Inferior parietal cortex (tissue), 1 donor: ENCODE results near the gene TCP11L1.
"Not testable (repeated sequence)": the region's sequence is repeated elsewhere in the genome, so short reads cannot be mapped to it uniquely, and the experiment has no call there.

ENCODE experiments used
- DNase-seq: peaks from one replicate; pipeline ENCODE4 v3.0.0-alpha.2; 2016; ENCODE audit errors: extremely low spot score

TCP11L1 gene

GRCh38 chr11:33065445-33066178, 26.2 kb downstream of the TCP11L1 start:
- DNase-seq = peak; percentile 50

- DNase-seq = no peak
Measured at GRCh38 chr11:33067294-33067693, 27.9 kb downstream of the TCP11L1 start.

- no peak for DNase-seq
Measured at GRCh38 chr11:33068611-33069340, 29.4 kb downstream of the TCP11L1 start.

- no peak for DNase-seq
Measured at GRCh38 chr11:33072465-33072864, 33.1 kb downstream of the TCP11L1 start.

GRCh38 chr11:33083918-33084317, 44.5 kb downstream of the TCP11L1 start:
- DNase-seq = no peak

- no peak for DNase-seq
Measured at GRCh38 chr11:33086017-33086416, 46.6 kb downstream of the TCP11L1 start.

- DNase-seq = no peak
Measured at GRCh38 chr11:33089776-33090175, 50.4 kb downstream of the TCP11L1 start.

- DNase-seq = no peak
Measured at GRCh38 chr11:33094157-33094556, 54.8 kb downstream of the TCP11L1 start.

- DNase-seq = no peak
Measured at GRCh38 chr11:33103836-33104235, 64.5 kb downstream of the TCP11L1 start.

- no peak for DNase-seq
Measured at GRCh38 chr11:33109294-33109895, 70.0 kb downstream of the TCP11L1 start.

- no peak for DNase-seq
Measured at GRCh38 chr11:33110083-33110482, 70.7 kb downstream of the TCP11L1 start.

GRCh38 chr11:33116535-33116934, 77.2 kb downstream of the TCP11L1 start:
- no peak for DNase-seq

GRCh38 chr11:33122696-33123095, 83.3 kb downstream of the TCP11L1 start:
- DNase-seq = not testable (repeated sequence)
